Spleen (tissue), 11 donors: ENCODE data around the gene ZNF276. TPM values are rescaled to one million over a fixed set of nuclear protein-coding genes. Genes with fewer than 3 reads are reported as not detected.

Experiments
- DNase-seq: peaks from one replicate; pipeline ENCODE4 v3.0.0-alpha.2; 2020
- H3K27ac ChIP-seq, 8 donors: fragments of 200-600 bp; sonication (generic) in 7 of 8; 1 replicate in 4 of 8; 2 replicates in 4 of 8; pipeline versions ENCODE4 v1.5.0 to v1.8.0; 2016 to 2021; ENCODE audit warnings: inconsistent platforms in 4 of 8, mild to moderate bottlenecking in 4 of 8, moderate library complexity in 1 of 8
- H3K27me3 ChIP-seq, 7 donors: fragments of 200-600 bp; sonication (generic) in 6 of 7; replicated peaks in 1 of 7; 1 replicate in 4 of 7; 2 replicates in 3 of 7; pipeline versions ENCODE4 v1.5.0 to v1.8.0; 2016 to 2021; ENCODE audit warnings: inconsistent platforms in 3 of 7, mild to moderate bottlenecking in 1 of 7
- H3K36me3 ChIP-seq, 6 donors: fragments of 200-600 bp; sonication (generic) in 5 of 6; 1 replicate in 4 of 6; 2 replicates in 2 of 6; pipeline versions ENCODE4 v1.5.0 to v1.8.0; 2016 to 2021; ENCODE audit warnings: inconsistent platforms in 2 of 6
- H3K4me1 ChIP-seq, 6 donors: fragments of 200-600 bp; sonication (generic) in 5 of 6; 1 replicate in 3 of 6; 2 replicates in 3 of 6; pipeline versions ENCODE4 v1.5.0 to v1.8.0; 2016 to 2021; ENCODE audit warnings: inconsistent platforms in 3 of 6
- H3K4me3 ChIP-seq, 8 donors: fragments of 200-600 bp; sonication (generic) in 7 of 8; 1 replicate in 4 of 8; 2 replicates in 4 of 8; pipeline versions ENCODE4 v1.5.0 to v1.8.0; 2016 to 2021; ENCODE audit warnings: inconsistent platforms in 4 of 8, mild to moderate bottlenecking in 4 of 8, moderate library complexity in 2 of 8
- H3K9me3 ChIP-seq, 8 donors: fragments of 200-600 bp; sonication (generic) in 7 of 8; 1 replicate in 4 of 8; 2 replicates in 4 of 8; pipeline versions ENCODE4 v1.5.0 to v1.8.0; 2016 to 2021; ENCODE audit warnings: inconsistent platforms in 4 of 8
- CTCF ChIP-seq, 11 experiments: fragments of 200-600 bp in 7 of 11; fragments of 450-650 bp in 4 of 11; sonication (generic) in 4 of 11; IDR thresholded peaks in 8 of 11; conservative IDR thresholded peaks in 3 of 11; 1 replicate in 7 of 11; 2 replicates in 4 of 11; pipeline versions ENCODE4 v1.4.0 to v1.8.0; 2016 to 2021; ENCODE audit warnings: antibody characterized with exemption in 11 of 11, inconsistent platforms in 4 of 11, mild to moderate bottlenecking in 1 of 11
- POLR2A ChIP-seq, 3 donors: fragments of 450-650 bp; IDR thresholded peaks; one replicate each; pipeline ENCODE4 v1.5.1; 2017; ENCODE audit warnings: antibody characterized with exemption in 3 of 3, mild to moderate bottlenecking in 1 of 3
- POLR2AphosphoS5 ChIP-seq, 3 donors: sonication (generic); formaldehyde crosslinking; IDR thresholded peaks; one replicate each; pipeline ENCODE4 v1.5.1; 2017; ENCODE audit warnings: antibody characterized with exemption in 3 of 3
- WGBS, 5 donors: extraction: QIAGEN DNeasy Blood & Tissue Kit in 3 of 5; methylation state at CpG; one replicate each; pipeline versions ENCODE4 v1.1.5 to v1.1.7; 2013 to 2018; 5-methylcytosine and 5-hydroxymethylcytosine counted together
- intact Hi-C: fragments of 100-400 bp; cut with DNase I; formaldehyde crosslinking; loops from one replicate; pipeline ENCODE4 v1.15.0; 2023; ENCODE audit warnings: low total_unique reads
- polyA plus RNA-seq, 3 donors: library from polyadenylated mRNA; stranded (reverse); fragments of 200-250 nt; gene quantifications; one replicate each; pipeline ENCODE4 v1.2.1, GENCODE V29; 2013
- total RNA-seq, 7 donors: library from RNA; depleted of rRNA in 3 of 7; stranded (reverse); fragments of >200 nt in 3 of 7; fragmentation: NEBNext Ultra II Directional in 4 of 7; extraction: Animal tissue kit (Norgen Biotek cat#: 25700) in 4 of 7; gene quantifications; one replicate each; pipeline versions ENCODE4 v1.1.0 to v1.2.1, GENCODE V29; 2016 to 2021
- donor health status: healthy with polysubstance abuse.
- donor health status: DM: no; HTN: no; CAD: no; lungs with moderate emphysema.
- donor health status: DM: no; HTN: no; CAD: no.
- donor health status: Bipolar disorder and iron deficiency.
- donor health status: healthy.
- donor health status: DM: no; HTN: no; CAD: no.
- donor health status: DM: yes; HTN: yes; CAD: no.

The ZNF276 gene
- total and polyA plus RNA-seq, 10 donors, result 28.9 to 83.7 (median 62.7) TPM

DNA sequence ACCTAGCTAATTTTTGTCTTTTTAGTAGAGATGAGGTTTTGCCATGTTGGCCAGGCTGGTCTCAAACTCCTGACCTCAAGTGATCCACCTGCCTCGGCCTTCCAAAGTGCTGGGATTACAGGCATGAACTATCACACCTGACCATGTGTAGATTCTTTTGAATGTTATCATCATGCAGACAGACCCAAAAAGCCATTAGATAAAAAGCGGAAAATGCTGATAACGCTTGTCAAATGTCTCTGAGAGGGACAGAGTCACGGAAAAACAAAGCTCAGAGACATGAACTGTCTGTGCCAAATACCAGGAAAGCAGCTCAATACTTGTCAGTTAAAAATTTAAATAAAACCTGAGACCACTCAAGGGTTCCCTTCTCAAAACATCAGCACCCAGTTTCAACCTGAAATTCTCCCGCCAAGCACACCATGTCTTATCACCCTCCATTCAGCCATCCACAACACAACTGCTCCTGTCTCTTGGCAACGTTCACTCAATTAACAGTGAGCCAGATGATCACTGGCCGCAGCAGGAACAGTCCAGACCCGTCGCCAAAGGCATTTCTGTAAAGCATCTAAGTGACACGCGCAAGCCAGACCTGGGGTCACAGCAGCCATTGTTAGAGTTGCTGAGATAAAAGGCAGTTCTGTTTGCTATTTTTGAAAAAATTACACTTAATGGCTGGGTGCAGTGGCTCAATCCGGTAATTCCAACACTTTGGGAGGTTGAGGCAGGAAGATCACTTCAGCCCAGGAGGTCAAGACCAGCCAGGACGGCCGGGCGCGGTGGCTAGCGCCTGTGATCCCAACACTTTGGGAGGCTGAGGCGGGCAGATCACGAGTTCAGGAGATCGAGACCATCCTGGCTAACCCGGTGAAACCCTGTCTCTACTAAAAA is 65.4 kb downstream of the ZNF276 start:
- WGBS, 5 donors, result 95 to 98% (median 96%) methylated on average over 21 of the region's 21 CpGs
- TF ChIP-seq POLR2A (IDR thresholded peaks at IDR 0.05) (no peak), CTCF (IDR thresholded peaks at IDR 0.05 in 8 of 11, conservative IDR thresholded peaks at IDR 0.05 in 3 of 11) (no peak), POLR2AphosphoS5 (IDR thresholded peaks at IDR 0.05) (no peak)
- intact Hi-C loops, result no loop called here

DNA sequence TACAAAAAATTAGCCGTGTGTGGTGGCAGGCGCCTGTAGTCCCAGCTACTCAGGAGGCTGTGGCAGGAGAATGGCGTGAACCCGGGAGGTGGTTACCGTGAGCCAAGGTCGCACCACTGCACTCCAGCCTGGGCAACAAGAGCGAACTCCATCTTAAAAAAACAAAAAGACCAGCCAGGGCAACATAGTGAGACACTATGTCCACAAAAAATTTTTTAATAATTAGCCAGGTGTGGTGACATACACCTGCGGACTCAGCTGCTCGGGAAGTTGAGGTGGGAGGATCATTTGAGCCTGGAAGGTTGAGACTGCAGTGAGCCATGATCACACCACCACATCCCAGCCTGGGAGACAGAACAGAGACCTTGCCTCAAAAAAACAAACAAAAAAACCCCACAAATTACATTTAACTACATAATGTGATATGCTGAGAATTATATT is 66.0 kb downstream of the ZNF276 start:
- WGBS, 5 donors, result 94 to 99% (median 96%) methylated on average over 9 of the region's 9 CpGs
- no peaks in the 10 kb centered on the region for H3K9me3 ChIP-seq

More for the DNA sequence above, 65.4 kb downstream of the ZNF276 start:
- no peak overlapping the region for H3K4me3 ChIP-seq
- peaks cover 0 to 71% (median 0%) of the 10 kb centered on the region in 6 donors for H3K36me3 ChIP-seq
- H3K9me3 ChIP-seq, result no peaks in the 10 kb centered on the region
- H3K4me1 ChIP-seq, result peaks cover 0 to 25% (median 10%) of the 10 kb centered on the region in 6 donors
- no peak for DNase-seq
- H3K27me3 ChIP-seq, result no peaks in the 10 kb centered on the region
- H3K27ac ChIP-seq, result no peak overlapping the region

More for the DNA sequence above, 66.0 kb downstream of the ZNF276 start:
- Histone ChIP-seq H3K4me3 (no peak overlapping the region), H3K27ac (no peak overlapping the region), H3K27me3 (no peaks in the 10 kb centered on the region), H3K36me3 (peaks cover 0 to 74% (median 0%) of the 10 kb centered on the region in 6 donors), H3K4me1 (peaks cover 0 to 25% (median 10%) of the 10 kb centered on the region in 6 donors)
- intact Hi-C loops, result no loop called here
- TF ChIP-seq POLR2A (IDR thresholded peaks at IDR 0.05) (no peak), POLR2AphosphoS5 (IDR thresholded peaks at IDR 0.05) (no peak), CTCF (IDR thresholded peaks at IDR 0.05 in 8 of 11, conservative IDR thresholded peaks at IDR 0.05 in 3 of 11) (no peak)
- no peak for DNase-seq

Other genes starting within 250 kb of the ZNF276 start
- 100 to 1,000 TPM; 105 to 203 (median 136) TPM for gene ANKRD11, start 231.0 kb upstream of the ZNF276 start, total RNA-seq
- gene ANKRD11, start 231.0 kb upstream of the ZNF276 start, polyA plus RNA-seq, result 10 to 100 TPM; 29.0 to 60.0 (median 37.8) TPM
- 100 to 1,000 TPM in 6 of 7 donors, 10 to 100 TPM in 1; 90.4 to 260 (median 153) TPM for gene SPG7, start 213.1 kb upstream of the ZNF276 start, total RNA-seq
- gene SPG7, start 213.1 kb upstream of the ZNF276 start, polyA plus RNA-seq, result 100 to 1,000 TPM in 2 of 3 donors, 10 to 100 TPM in 1; 64.5 to 189 (median 135) TPM
- 1,000 to 10,000 TPM; 2,154 to 6,842 (median 2,799) TPM for gene RPL13, start 160.9 kb upstream of the ZNF276 start, total RNA-seq
- gene RPL13, start 160.9 kb upstream of the ZNF276 start, polyA plus RNA-seq, result over 10,000 TPM; 13,171 to 16,278 (median 14,011) TPM
- gene CPNE7, start 145.8 kb upstream of the ZNF276 start, total RNA-seq, result 1 to 10 TPM in 3 of 7 donors, under 1 TPM in 3, not detected in 1; 0.37 to 2.2 (median 1.0) TPM
- gene CPNE7, start 145.8 kb upstream of the ZNF276 start, polyA plus RNA-seq, result 1 to 10 TPM; 2.9 to 4.3 (median 3.7) TPM
- gene DPEP1, start 107.9 kb upstream of the ZNF276 start, total RNA-seq, result 10 to 100 TPM in 1 of 7 donors, 1 to 10 TPM in 5, under 1 TPM in 1; 0.57 to 39.5 (median 4.0) TPM
- gene DPEP1, start 107.9 kb upstream of the ZNF276 start, polyA plus RNA-seq, result 1 to 10 TPM in 1 of 3 donors, under 1 TPM in 2; 0.33 to 2.0 (median 0.83) TPM
- 10 to 100 TPM; 44.4 to 96.2 (median 79.0) TPM for gene CHMP1A, start 63.8 kb upstream of the ZNF276 start, total RNA-seq
- gene CHMP1A, start 63.8 kb upstream of the ZNF276 start, polyA plus RNA-seq, result 10 to 100 TPM; 54.2 to 90.5 (median 63.6) TPM
- 1 to 10 TPM; 2.9 to 5.7 (median 4.7) TPM for gene SPATA33, start 63.7 kb upstream of the ZNF276 start, total RNA-seq
- 1 to 10 TPM; 3.8 to 7.0 (median 4.9) TPM for gene SPATA33, start 63.7 kb upstream of the ZNF276 start, polyA plus RNA-seq
- 100 to 1,000 TPM in 2 of 7 donors, 10 to 100 TPM in 5; 47.6 to 114 (median 76.3) TPM for gene CDK10, start 34.8 kb upstream of the ZNF276 start, total RNA-seq
- gene CDK10, start 34.8 kb upstream of the ZNF276 start, polyA plus RNA-seq, result 100 to 1,000 TPM in 2 of 3 donors, 10 to 100 TPM in 1; 74.4 to 201 (median 134) TPM
- 10 to 100 TPM in 6 of 7 donors, 1 to 10 TPM in 1; 6.8 to 16.9 (median 10.5) TPM for gene SPATA2L, start 19.8 kb upstream of the ZNF276 start, total RNA-seq
- 1 to 10 TPM; 4.6 to 6.3 (median 5.7) TPM for gene SPATA2L, start 19.8 kb upstream of the ZNF276 start, polyA plus RNA-seq
- 10 to 100 TPM in 6 of 7 donors, 1 to 10 TPM in 1; 6.0 to 28.8 (median 19.2) TPM for gene VPS9D1, start 639 bp upstream of the ZNF276 start, total RNA-seq
- gene VPS9D1, start 639 bp upstream of the ZNF276 start, polyA plus RNA-seq, result 10 to 100 TPM in 2 of 3 donors, 1 to 10 TPM in 1; 7.4 to 37.2 (median 34.5) TPM
- 10 to 100 TPM; 15.7 to 28.9 (median 18.0) TPM for gene FANCA, start 95.1 kb downstream of the ZNF276 start, total RNA-seq
- 10 to 100 TPM; 11.5 to 15.3 (median 14.5) TPM for gene FANCA, start 95.1 kb downstream of the ZNF276 start, polyA plus RNA-seq
- gene SPIRE2, start 106.9 kb downstream of the ZNF276 start, total RNA-seq, result 1 to 10 TPM; 1.2 to 3.2 (median 2.8) TPM
- 1 to 10 TPM in 1 of 3 donors, under 1 TPM in 2; 0.80 to 1.3 (median 0.98) TPM for gene SPIRE2, start 106.9 kb downstream of the ZNF276 start, polyA plus RNA-seq
- 100 to 1,000 TPM; 145 to 305 (median 233) TPM for gene TCF25, start 152.1 kb downstream of the ZNF276 start, total RNA-seq
- gene TCF25, start 152.1 kb downstream of the ZNF276 start, polyA plus RNA-seq, result 100 to 1,000 TPM; 113 to 412 (median 334) TPM
- 10 to 100 TPM in 1 of 7 donors, 1 to 10 TPM in 6; 3.0 to 12.5 (median 7.8) TPM for gene MC1R, start 197.3 kb downstream of the ZNF276 start, total RNA-seq
- 1 to 10 TPM; 2.4 to 3.2 (median 2.6) TPM for gene MC1R, start 197.3 kb downstream of the ZNF276 start, polyA plus RNA-seq
- 1 to 10 TPM in 3 of 7 donors, under 1 TPM in 2, not detected in 2; 0.43 to 2.4 (median 1.4) TPM for gene TUBB3, start 201.8 kb downstream of the ZNF276 start, total RNA-seq
- gene TUBB3, start 201.8 kb downstream of the ZNF276 start, polyA plus RNA-seq, result 1 to 10 TPM in 1 of 3 donors, under 1 TPM in 2; 0.41 to 4.3 (median 0.80) TPM
- gene DEF8, start 227.2 kb downstream of the ZNF276 start, total RNA-seq, result 100 to 1,000 TPM in 1 of 7 donors, 10 to 100 TPM in 6; 55.3 to 104 (median 72.4) TPM
- gene DEF8, start 227.2 kb downstream of the ZNF276 start, polyA plus RNA-seq, result 10 to 100 TPM; 25.7 to 38.0 (median 33.8) TPM